H1 (cell line): Measurements from ENCODE around the gene PDS5A. TPM values are rescaled to one million over a fixed set of nuclear protein-coding genes. Genes with fewer than 3 reads are reported as not detected.

Experiments
- HDAC6 ChIP-seq: IDR thresholded peaks from one replicate; pipeline ENCODE4 v1.7.1; 2012; ENCODE audit warnings: low read depth, mild to moderate bottlenecking, inconsistent platforms, low read length, moderate library complexity
- MAFK ChIP-seq: IDR thresholded peaks from 2 replicates; pipeline ENCODE4 v1.6.1; 2012; ENCODE audit warnings: low read depth, mild to moderate bottlenecking, improper control_type of control experiment, low read length
- POLR2AphosphoS5 ChIP-seq: IDR thresholded peaks from 2 replicates; pipeline ENCODE4 v1.6.1; 2011; ENCODE audit warnings: low read depth, low read length
- polyA plus RNA-seq, 7 experiments: library from polyadenylated mRNA; depleted of rRNA in 3 of 7; stranded (reverse) in 5 of 7; unstranded in 2 of 7; fragments of >200 nt in 5 of 7; fragments of 200-250 nt in 2 of 7; gene quantifications; 1 replicate in 5 of 7; 2 replicates in 1 of 7; 4 replicates in 1 of 7; pipeline versions ENCODE4 v1.2.1 to v1.2.3, GENCODE V29; 2011 to 2013; ENCODE audit warnings: missing spikeins in 2 of 7, mixed read lengths in 2 of 7
- total RNA-seq: library from RNA; stranded (reverse); fragmentation: NEBNext Ultra II Directional; extraction: Animal tissue kit (Norgen Biotek cat#: 25700); gene quantifications from 2 replicates; pipeline ENCODE4 v1.2.1, GENCODE V29; 2021

The PDS5A gene
- total and polyA plus RNA-seq, 2 of the 8 experiments (the other 6 are each of a cell fraction or from before 2014, with no cell fraction given): 15.5 to 76.6 TPM

- no peak for TF ChIP-seq HDAC6
- no peak for TF ChIP-seq POLR2AphosphoS5
- TF ChIP-seq MAFK: no peak
These were observed 103.9 kb downstream of the PDS5A start (continued) for GRCh38 chr4:39873823-39874222.
